HK-2 (cell line): ENCODE measurements around the gene ZNF860.

Experiments used
- DNase-seq: peaks from one replicate; pipeline ENCODE4 v3.0.0-alpha.2; 2018; ENCODE audit not compliant: unreplicated experiment

The ZNF860 gene

GRCh38 chr3:31981206-31982181 is at the start of gene ZNF860, which contains the start of gene OSBPL10:
ZNF860 (plus strand) TSS chr3:31981750; CDS start chr3:31989080, 7,330 bp downstream.
OSBPL10 (minus strand) TSS chr3:31981262; CDS start chr3:31981179, 83 bp downstream.
- DNase-seq: peak; percentile 89

GRCh38 chr3:31932990-31933389 is 48.6 kb upstream of the ZNF860 start:
- DNase-seq: no peak

GRCh38 chr3:31934018-31934417 is 47.5 kb upstream of the ZNF860 start:
- DNase-seq: no peak

GRCh38 chr3:31934866-31935265 is 46.7 kb upstream of the ZNF860 start:
- DNase-seq: no peak

- no peak for DNase-seq
Measured at GRCh38 chr3:31936420-31937060, 45.0 kb upstream of the ZNF860 start.

- no peak for DNase-seq
Measured at GRCh38 chr3:31937225-31937624, 44.3 kb upstream of the ZNF860 start.

- no peak for DNase-seq
Measured at GRCh38 chr3:31942446-31942845, 39.1 kb upstream of the ZNF860 start.

- no peak for DNase-seq
Measured at GRCh38 chr3:31943041-31943440, 38.5 kb upstream of the ZNF860 start.

- no peak for DNase-seq
Measured at GRCh38 chr3:31945738-31946052, 35.9 kb upstream of the ZNF860 start.

- no peak for DNase-seq
Measured at GRCh38 chr3:31946484-31947081, 35.0 kb upstream of the ZNF860 start.

- no peak for DNase-seq
Measured at GRCh38 chr3:31947162-31947561, 34.4 kb upstream of the ZNF860 start.

GRCh38 chr3:31947671-31948091 is 33.9 kb upstream of the ZNF860 start:
- DNase-seq: no peak

- no peak for DNase-seq
Measured at GRCh38 chr3:31948280-31948679, 33.3 kb upstream of the ZNF860 start.

GRCh38 chr3:31952205-31952604 is 29.3 kb upstream of the ZNF860 start:
- DNase-seq: no peak

GRCh38 chr3:31953091-31953490 is 28.5 kb upstream of the ZNF860 start:
- no peak for DNase-seq

GRCh38 chr3:31953636-31954035 is 27.9 kb upstream of the ZNF860 start:
- no peak for DNase-seq

GRCh38 chr3:31955581-31955980 is 26.0 kb upstream of the ZNF860 start:
- no peak for DNase-seq

- no peak for DNase-seq
Measured at GRCh38 chr3:31957106-31957505, 24.4 kb upstream of the ZNF860 start.

GRCh38 chr3:31958701-31959152 is 22.8 kb upstream of the ZNF860 start:
- DNase-seq: no peak

GRCh38 chr3:31959251-31959650 is 22.3 kb upstream of the ZNF860 start:
- DNase-seq: no peak

GRCh38 chr3:31959951-31960792 is 21.4 kb upstream of the ZNF860 start:
- no peak for DNase-seq
